ENCODE results near the gene STX18. TPM values are rescaled to one million over a fixed set of nuclear protein-coding genes. Genes with fewer than 3 reads are reported as not detected.

Gene STX18
- total RNA-seq, 2 experiments from 2014 or later: 19.5 to 20.0 TPM

DNA sequence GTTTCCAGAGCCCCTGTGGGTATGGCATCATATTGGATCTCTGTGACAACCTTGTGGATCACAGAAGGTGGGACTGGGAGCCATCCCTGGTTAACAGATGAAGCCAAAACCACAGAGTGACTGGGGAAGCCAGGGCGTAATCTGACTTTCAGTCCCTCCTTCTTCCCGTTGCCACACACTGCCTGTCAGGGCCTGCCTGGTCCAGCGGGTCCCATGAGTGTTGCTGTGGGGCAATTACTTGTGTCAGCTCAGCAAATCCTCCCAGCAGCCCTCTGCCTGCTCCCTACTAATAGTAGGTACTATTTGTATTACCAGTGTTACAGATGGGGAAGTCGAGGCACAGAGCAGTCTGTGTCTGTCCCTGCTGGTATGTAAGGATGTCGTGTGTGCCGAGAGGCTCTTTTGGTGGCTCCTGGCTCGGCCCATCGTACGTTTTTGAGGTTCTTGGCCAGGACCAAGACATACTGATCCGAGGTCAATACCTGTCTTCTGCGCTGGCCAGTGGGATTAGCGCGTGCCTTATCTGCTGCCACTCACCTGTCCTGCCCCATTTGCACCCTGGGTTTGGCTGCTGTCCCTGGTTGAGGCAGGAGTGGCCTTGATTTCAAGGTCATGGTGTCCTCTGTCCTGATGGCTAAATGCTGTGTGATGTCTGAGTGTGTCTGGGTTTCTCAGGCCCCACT lies 149.2 kb downstream of the STX18 start:
- ChIA-PET CTCF (no interaction called here), POLR2A (no interaction called here)
- TF ChIP-seq, protein P1, sequence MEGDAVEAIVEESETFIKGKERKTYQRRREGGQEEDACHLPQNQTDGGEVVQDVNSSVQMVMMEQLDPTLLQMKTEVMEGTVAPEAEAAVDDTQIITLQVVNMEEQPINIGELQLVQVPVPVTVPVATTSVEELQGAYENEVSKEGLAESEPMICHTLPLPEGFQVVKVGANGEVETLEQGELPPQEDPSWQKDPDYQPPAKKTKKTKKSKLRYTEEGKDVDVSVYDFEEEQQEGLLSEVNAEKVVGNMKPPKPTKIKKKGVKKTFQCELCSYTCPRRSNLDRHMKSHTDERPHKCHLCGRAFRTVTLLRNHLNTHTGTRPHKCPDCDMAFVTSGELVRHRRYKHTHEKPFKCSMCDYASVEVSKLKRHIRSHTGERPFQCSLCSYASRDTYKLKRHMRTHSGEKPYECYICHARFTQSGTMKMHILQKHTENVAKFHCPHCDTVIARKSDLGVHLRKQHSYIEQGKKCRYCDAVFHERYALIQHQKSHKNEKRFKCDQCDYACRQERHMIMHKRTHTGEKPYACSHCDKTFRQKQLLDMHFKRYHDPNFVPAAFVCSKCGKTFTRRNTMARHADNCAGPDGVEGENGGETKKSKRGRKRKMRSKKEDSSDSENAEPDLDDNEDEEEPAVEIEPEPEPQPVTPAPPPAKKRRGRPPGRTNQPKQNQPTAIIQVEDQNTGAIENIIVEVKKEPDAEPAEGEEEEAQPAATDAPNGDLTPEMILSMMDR (IDR thresholded peaks at IDR 0.05): no peak
- ATAC-seq: no peak
- peaks cover 13% of the 10 kb centered on the region for H3K4me1 Mint-ChIP-seq (ENCODE audit: low read depth)
- H3K27me3 Mint-ChIP-seq: no peaks in the 10 kb centered on the region
- H3K36me3 Mint-ChIP-seq (ENCODE audit: low read depth): peaks cover 7% of the 10 kb centered on the region
- no peaks in the 10 kb centered on the region for H3K9me3 Mint-ChIP-seq
- intact Hi-C loops (cut with micrococcal nuclease): no loop called here
- H3K4me3 Mint-ChIP-seq: no peak overlapping the region
- H3K27ac Mint-ChIP-seq: no peak overlapping the region
- DNase-seq: no peak

DNA sequence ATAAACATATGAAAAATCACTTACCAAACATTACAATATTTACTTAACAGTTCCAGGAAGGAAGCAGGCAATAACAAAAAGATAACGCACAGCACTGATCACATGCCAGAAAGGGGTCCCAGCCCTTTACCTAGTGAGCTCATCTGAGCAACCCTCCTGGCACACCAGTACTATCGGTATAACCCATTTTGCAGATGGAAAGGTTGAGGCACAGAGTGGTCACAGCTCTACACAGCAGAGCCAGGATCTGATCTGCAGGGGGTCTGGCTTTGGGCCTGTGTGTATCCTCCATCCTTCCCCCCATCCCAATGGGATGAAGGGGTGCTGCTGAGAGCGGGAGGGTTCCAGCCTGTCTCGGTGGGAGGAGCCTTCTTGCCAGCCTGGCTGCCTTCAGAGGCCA lies 150.0 kb downstream of the STX18 start:
- no peak for DNase-seq
- no peaks in the 10 kb centered on the region for H3K27me3 Mint-ChIP-seq
- no peak overlapping the region for H3K4me3 Mint-ChIP-seq
- TF ChIP-seq, protein P1 (IDR thresholded peaks at IDR 0.05): no peak
- ChIA-PET CTCF (interaction anchor here (1.3 kb wide), 1 partner anchor 39 kb away, joined by 4 read pairs; no protein-coding TSS in a partner anchor), POLR2A (no interaction called here)
- peaks cover 13% of the 10 kb centered on the region for H3K4me1 Mint-ChIP-seq (ENCODE audit: low read depth)
- no peaks in the 10 kb centered on the region for H3K36me3 Mint-ChIP-seq (ENCODE audit: low read depth)
- H3K9me3 Mint-ChIP-seq: no peaks in the 10 kb centered on the region
- ATAC-seq: no peak
- no peak overlapping the region for H3K27ac Mint-ChIP-seq
- intact Hi-C loops (cut with micrococcal nuclease): no loop called here

- Mint-ChIP-seq H3K4me3 (no peak overlapping the region), H3K36me3 (ENCODE audit: low read depth) (no peaks in the 10 kb centered on the region), H3K27me3 (no peaks in the 10 kb centered on the region), H3K4me1 (ENCODE audit: low read depth) (peaks cover 9% of the 10 kb centered on the region), H3K27ac (no peak overlapping the region), H3K9me3 (no peaks in the 10 kb centered on the region)
- ATAC-seq: no peak
- ChIA-PET CTCF (interaction anchor here (1.3 kb wide), 1 partner anchor 40 kb away, joined by 4 read pairs; no protein-coding TSS in a partner anchor), POLR2A (no interaction called here)
- DNase-seq: no peak
- intact Hi-C loops (cut with micrococcal nuclease): no loop called here
- TF ChIP-seq, protein P1 (IDR thresholded peaks at IDR 0.05): no peak
Measured at GRCh38 chr4:4390515-4391240, 151.2 kb downstream of the STX18 start.

- CTCF ChIA-PET: no interaction called here
- H3K4me1 Mint-ChIP-seq (ENCODE audit: low read depth): peaks cover 12% of the 10 kb centered on the region
Measured at GRCh38 chr4:4390046-4390445, 151.8 kb downstream of the STX18 start.

More at GRCh38 chr4:4390046-4390445, 151.8 kb downstream of the STX18 start:
- intact Hi-C loops (cut with micrococcal nuclease): no loop called here
- ATAC-seq (no peak), DNase-seq (no peak)
- Mint-ChIP-seq H3K9me3 (no peaks in the 10 kb centered on the region), H3K27ac (no peak overlapping the region), H3K27me3 (peaks cover 1% of the 10 kb centered on the region), H3K4me3 (no peak overlapping the region), H3K36me3 (ENCODE audit: low read depth) (no peaks in the 10 kb centered on the region)
- TF ChIP-seq, protein P1 (IDR thresholded peaks at IDR 0.05): no peak
- POLR2A ChIA-PET: no interaction called here

All from activated CD8-positive, alpha-beta T cell treated with anti-CD3 and anti-CD28 coated beads for 36 hours (primary cell).